T-cell (primary cell): Measurements from ENCODE around the gene TMEM109. TPM values are rescaled to one million over a fixed set of nuclear protein-coding genes. Genes with fewer than 3 reads are reported as not detected.

ENCODE experiments used
- ATAC-seq, 4 experiments: fragments of 200-7000 bp in 3 of 4; fragments of 150-1000 bp in 1 of 4; cut with Tn5 transposase; replicated peaks in 1 of 4; 1 replicate in 3 of 4; 2 replicates in 1 of 4; pipeline ENCODE4 v1.10.0; 2021; ENCODE audit warnings: moderate library complexity in 3 of 4, mild to moderate bottlenecking in 2 of 4, moderate number of reproducible peaks in 1 of 4
- CTCF ChIA-PET, 2 donors: fragments of 300-600 bp; sonication (Branson Sonifier 250); formaldehyde crosslinking; loops; one replicate each; lab custom pipeline; 2022; ENCODE audit warnings: antibody characterized with exemption in 2 of 2; lab: Charles Lee
- POLR2A ChIA-PET, 2 donors: fragments of 300-600 bp; sonication (Branson Sonifier 250); formaldehyde crosslinking; loops; one replicate each; lab custom pipeline; 2022; ENCODE audit warnings: antibody characterized with exemption in 2 of 2; lab: Charles Lee
- DNase-seq, 35 experiments: peaks; one replicate each; pipeline versions ENCODE4 v3.0.0 to v3.0.0-alpha.2; 2013 to 2023
- H3K27ac ChIP-seq: one replicate; pipeline ENCODE4 v1.5.1; 2013; ENCODE audit warnings: low read length
- H3K27me3 ChIP-seq, 2 experiments: replicated peaks in 1 of 2; 1 replicate in 1 of 2; 2 replicates in 1 of 2; pipeline versions ENCODE4 v1.6.1 to v1.7.0; 2013; ENCODE audit warnings: low read length in 1 of 2, mixed read lengths in 1 of 2; ENCODE audit not compliant: control insufficient read depth in 2 of 2, insufficient read depth in 2 of 2; ENCODE audit errors: extremely low read depth in 1 of 2
- H3K36me3 ChIP-seq, 2 donors: 1 replicate in 1 of 2; 2 replicates in 1 of 2; pipeline versions ENCODE4 v1.6.1 to v1.7.0; 2013; ENCODE audit warnings: low read length in 1 of 2; ENCODE audit not compliant: control insufficient read depth in 2 of 2, insufficient read depth in 1 of 2; ENCODE audit errors: extremely low read depth in 1 of 2
- H3K4me1 ChIP-seq, 2 experiments: 1 replicate in 1 of 2; 2 replicates in 1 of 2; pipeline versions ENCODE4 v1.6.1 to v1.7.0; 2013; ENCODE audit warnings: low read length in 2 of 2, mixed read lengths in 1 of 2; ENCODE audit not compliant: insufficient read depth in 2 of 2, control insufficient read depth in 1 of 2; ENCODE audit errors: extremely low read depth in 1 of 2
- H3K4me3 ChIP-seq, 2 donors: 1 replicate in 1 of 2; 2 replicates in 1 of 2; pipeline versions ENCODE4 v1.5.1 to v1.7.0; 2013; ENCODE audit warnings: mild to moderate bottlenecking in 2 of 2, low read length in 1 of 2, moderate library complexity in 1 of 2; ENCODE audit not compliant: control insufficient read depth in 1 of 2; ENCODE audit errors: extremely low read depth in 1 of 2
- H3K9me3 ChIP-seq: 2 replicates; pipeline ENCODE4 v1.7.0; 2013
- H3K27ac Mint-ChIP-seq, 2 donors: one replicate each; pipeline ENCODE4 v1.8.0; 2020 to 2021; ENCODE audit warnings: mild to moderate bottlenecking in 2 of 2, mixed read lengths in 2 of 2
- H3K27me3 Mint-ChIP-seq, 2 donors: one replicate each; pipeline ENCODE4 v1.8.0; 2021 to 2022; ENCODE audit warnings: mixed read lengths in 2 of 2
- H3K36me3 Mint-ChIP-seq: one replicate; pipeline ENCODE4 v1.8.0; 2021; ENCODE audit warnings: mixed read lengths
- H3K4me1 Mint-ChIP-seq, 3 donors: one replicate each; pipeline ENCODE4 v1.8.0; 2020 to 2022; ENCODE audit warnings: mixed read lengths in 3 of 3, mild to moderate bottlenecking in 1 of 3
- H3K4me3 Mint-ChIP-seq, 3 donors: one replicate each; pipeline ENCODE4 v1.8.0; 2020 to 2022; ENCODE audit warnings: mild to moderate bottlenecking in 3 of 3, mixed read lengths in 3 of 3, moderate library complexity in 3 of 3
- H3K9me3 Mint-ChIP-seq, 3 donors: one replicate each; pipeline ENCODE4 v1.8.0; 2020 to 2022; ENCODE audit warnings: mixed read lengths in 3 of 3
- WGBS: methylation state at CpG from one replicate; pipeline ENCODE4 v1.1.5; 2013; ENCODE audit warnings: missing lambda C conversion rate; ENCODE audit not compliant: insufficient coverage; 5-methylcytosine and 5-hydroxymethylcytosine counted together
- total RNA-seq, 35 experiments: library from RNA in 6 of 35; stranded (reverse) in 6 of 35; fragments of 120-200 nt in 1 of 35; gene quantifications; one replicate each; pipeline versions ENCODE4 v1.2.1 to v1.2.4 and lab custom pipeline; 2013 to 2026

The TMEM109 gene
- total RNA-seq, 5 donors from 2014 or later (not counting 1 experiment from before 2014, with no cell fraction given): 55.6 to 82.1 (median 71.8) TPM

DNA sequence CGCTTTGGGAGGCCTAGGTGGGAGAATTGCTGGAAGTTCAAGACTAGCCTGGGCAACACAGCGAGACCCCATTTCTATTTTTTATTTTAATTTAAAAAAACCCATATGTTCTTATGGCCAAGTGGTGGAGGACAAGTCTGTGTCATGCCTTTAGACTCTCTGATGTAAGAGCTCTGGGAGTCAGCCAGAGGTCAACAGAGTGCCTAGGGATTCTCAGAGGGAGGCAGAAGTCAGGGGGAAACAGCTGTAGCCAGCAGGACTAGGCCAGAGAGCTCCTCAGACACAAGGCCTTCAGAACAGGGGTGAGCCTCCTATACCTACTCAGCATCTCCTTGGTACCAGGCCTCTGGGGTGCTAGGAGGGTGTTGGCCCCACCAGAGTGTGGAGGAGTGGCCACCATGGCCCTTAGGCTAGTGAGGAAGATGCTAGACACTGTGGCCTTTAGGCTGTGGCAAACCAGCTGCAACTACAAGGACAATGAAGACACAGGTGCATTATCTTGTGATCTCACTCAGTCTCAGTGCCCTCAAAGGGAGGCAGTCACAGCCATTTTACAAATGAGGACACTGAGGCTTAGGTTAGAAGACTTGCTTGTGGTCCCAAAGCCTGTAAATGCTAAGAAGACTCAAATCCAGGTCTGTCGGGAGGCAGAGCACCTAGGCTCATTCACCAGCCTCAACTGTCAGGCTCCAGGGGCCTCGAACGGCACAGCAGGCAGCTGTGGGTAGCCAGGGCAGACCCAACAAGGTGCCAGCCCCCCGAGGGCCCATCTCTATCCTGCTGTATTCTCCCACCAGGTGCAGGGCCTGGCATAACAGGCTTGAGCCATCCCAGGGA lies 41.6 kb upstream of the TMEM109 start:
- Mint-ChIP-seq H3K36me3 (no peaks in the 10 kb centered on the region), H3K4me1 (peaks cover 18 to 24% (median 21%) of the 10 kb centered on the region in 3 donors), H3K27me3 (peaks cover 0 to 4% of the 10 kb centered on the region in 2 donors), H3K4me3 (no peak overlapping the region), H3K27ac (peak overlapping the region in 1 of 2 donors; percentile 52), H3K9me3 (no peaks in the 10 kb centered on the region)
- 44% methylated on average over 3 of the region's 6 CpGs for WGBS
- peaks cover 0 to 6% of the 10 kb centered on the region in 2 donors for H3K36me3 ChIP-seq
- no peak overlapping the region for H3K4me3 ChIP-seq
- CTCF ChIA-PET: interaction anchor here in 1 of 2 donors (0.6 kb wide), 1 partner anchor 26 kb away, joined by 4 read pairs; no protein-coding TSS in a partner anchor
- H3K27ac ChIP-seq: no peak overlapping the region
- peaks cover 0 to 34% of the 10 kb centered on the region in 2 experiments for H3K27me3 ChIP-seq
- peak in 1 of 4 experiments; percentile 23 for ATAC-seq
- no peak for DNase-seq
- POLR2A ChIA-PET: no interaction called here
- H3K9me3 ChIP-seq: no peaks in the 10 kb centered on the region
- H3K4me1 ChIP-seq: peaks cover 8 to 40% of the 10 kb centered on the region in 2 experiments

- H3K27ac Mint-ChIP-seq: peak overlapping the region in 1 of 2 donors; percentile 39
- peaks cover 0 to 4% of the 10 kb centered on the region in 2 donors for H3K27me3 Mint-ChIP-seq
- DNase-seq: peak in 12 of 35 experiments; percentile 7 to 30 (median 14)
- WGBS: 68% methylated on average over 15 of the region's 16 CpGs
- peaks cover 6% of the 10 kb centered on the region for H3K36me3 Mint-ChIP-seq
- no peaks in the 10 kb centered on the region for H3K9me3 Mint-ChIP-seq
- ChIA-PET POLR2A (interaction anchor here in 1 of 2 donors (0.6 kb wide), 1 partner anchor 155 kb away, joined by 5 read pairs; no protein-coding TSS in a partner anchor), CTCF (no interaction called here)
- no peak overlapping the region for H3K27ac ChIP-seq
- H3K4me3 Mint-ChIP-seq: no peak overlapping the region
- H3K4me1 Mint-ChIP-seq: peaks cover 18 to 24% (median 21%) of the 10 kb centered on the region in 3 donors
- peaks cover 0 to 7% of the 10 kb centered on the region in 2 donors for H3K36me3 ChIP-seq
- H3K4me1 ChIP-seq: peaks cover 8 to 40% of the 10 kb centered on the region in 2 experiments
- ATAC-seq: peak; percentile 25 to 68 (median 44)
- no peak overlapping the region for H3K4me3 ChIP-seq
- no peaks in the 10 kb centered on the region for H3K9me3 ChIP-seq
- H3K27me3 ChIP-seq: peaks cover 0 to 29% of the 10 kb centered on the region in 2 experiments
These were observed 40.9 kb upstream of the TMEM109 start for GRCh38 chr11:60872961-60873524.

- H3K27ac ChIP-seq: no peak overlapping the region
- Mint-ChIP-seq H3K4me1 (peaks cover 18 to 22% (median 19%) of the 10 kb centered on the region in 3 donors), H3K27me3 (peaks cover 0 to 4% of the 10 kb centered on the region in 2 donors), H3K36me3 (peaks cover 9% of the 10 kb centered on the region), H3K27ac (no peak overlapping the region), H3K4me3 (no peak overlapping the region), H3K9me3 (no peaks in the 10 kb centered on the region)
- 91% methylated on average over 8 of the region's 12 CpGs for WGBS
- ATAC-seq (peak in 2 of 4 experiments; percentile 5 to 9), DNase-seq (no peak)
- peaks cover 0 to 24% of the 10 kb centered on the region in 2 experiments for H3K27me3 ChIP-seq
- CTCF ChIA-PET: no interaction called here
- H3K4me1 ChIP-seq: peaks cover 8 to 38% of the 10 kb centered on the region in 2 experiments
- H3K9me3 ChIP-seq: no peaks in the 10 kb centered on the region
- POLR2A ChIA-PET: interaction anchor here in 1 of 2 donors (0.6 kb wide), 1 partner anchor 155 kb away, joined by 5 read pairs; no protein-coding TSS in a partner anchor
- no peak overlapping the region for H3K4me3 ChIP-seq
- H3K36me3 ChIP-seq: peaks cover 0 to 9% of the 10 kb centered on the region in 2 donors
These were observed 40.4 kb upstream of the TMEM109 start for GRCh38 chr11:60873533-60873932.

DNA sequence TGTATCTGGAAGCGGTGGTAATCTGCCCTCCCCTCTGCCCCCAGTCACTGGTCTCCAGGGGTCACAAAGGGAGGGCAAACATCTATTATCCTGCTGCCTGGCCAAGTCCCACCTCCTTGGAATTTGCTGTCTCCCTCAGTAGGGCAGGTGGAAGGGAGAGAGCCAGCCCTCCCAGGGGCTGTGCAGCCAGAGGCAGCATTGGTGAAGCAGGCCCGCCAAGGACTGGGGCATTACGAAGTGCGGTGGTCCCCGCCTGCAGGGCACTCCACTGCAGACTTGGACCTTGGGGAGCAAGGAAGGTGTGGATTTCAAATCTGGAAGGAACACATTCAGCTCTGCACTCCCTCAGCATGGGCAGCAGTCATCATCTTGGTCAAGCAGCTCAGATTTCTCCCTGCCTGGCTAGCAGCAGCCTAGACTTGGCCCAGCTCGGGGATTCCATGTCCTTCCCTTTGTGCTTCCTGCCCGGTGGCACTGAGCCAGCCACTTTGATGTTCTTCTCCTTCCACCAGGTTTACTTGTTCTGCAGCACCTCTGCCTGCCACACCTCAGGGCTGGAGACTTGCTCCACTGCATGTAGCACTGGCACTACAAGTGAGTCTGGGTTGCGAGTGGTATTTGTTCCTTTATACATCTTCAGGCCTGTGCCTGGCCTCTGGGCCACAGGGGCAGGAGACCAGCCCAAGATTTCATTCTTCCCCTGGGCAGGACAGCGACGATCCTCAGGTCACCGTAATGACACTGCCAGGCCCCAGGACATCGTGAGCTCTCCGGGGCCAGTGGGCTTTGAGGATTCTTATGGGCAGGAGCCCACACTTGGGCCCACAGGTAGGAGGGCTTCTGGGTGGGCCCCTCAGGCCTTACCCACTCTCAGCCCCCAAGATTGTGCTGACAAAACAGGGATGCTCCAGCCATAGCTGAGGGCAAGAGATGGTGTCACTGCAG lies 39.3 kb upstream of the TMEM109 start:
- CTCF ChIA-PET: no interaction called here
- POLR2A ChIA-PET: no interaction called here
- Histone ChIP-seq H3K36me3 (peaks cover 0 to 10% of the 10 kb centered on the region in 2 donors), H3K4me3 (no peak overlapping the region), H3K27ac (no peak overlapping the region), H3K9me3 (no peaks in the 10 kb centered on the region), H3K4me1 (peaks cover 8 to 38% of the 10 kb centered on the region in 2 experiments), H3K27me3 (peaks cover 0 to 13% of the 10 kb centered on the region in 2 experiments)
- DNase-seq (no peak), ATAC-seq (no peak)
- no peaks in the 10 kb centered on the region for H3K9me3 Mint-ChIP-seq
- H3K4me1 Mint-ChIP-seq: peaks cover 17 to 18% (median 17%) of the 10 kb centered on the region in 3 donors
- 79% methylated on average over 3 of the region's 13 CpGs for WGBS
- no peak overlapping the region for H3K27ac Mint-ChIP-seq
- H3K27me3 Mint-ChIP-seq: peaks cover 0 to under 1% of the 10 kb centered on the region in 2 donors
- H3K36me3 Mint-ChIP-seq: peaks cover 9% of the 10 kb centered on the region
- no peak overlapping the region for H3K4me3 Mint-ChIP-seq

GRCh38 chr11:60875366-60876167 lies 38.4 kb upstream of the TMEM109 start:
- Mint-ChIP-seq H3K4me1 (peaks cover 17 to 18% (median 17%) of the 10 kb centered on the region in 3 donors), H3K4me3 (no peak overlapping the region), H3K9me3 (no peaks in the 10 kb centered on the region), H3K27me3 (no peaks in the 10 kb centered on the region), H3K27ac (no peak overlapping the region), H3K36me3 (peaks cover 17% of the 10 kb centered on the region)
- Histone ChIP-seq H3K27ac (no peak overlapping the region), H3K4me3 (no peak overlapping the region), H3K36me3 (peaks cover 0 to 18% of the 10 kb centered on the region in 2 donors), H3K9me3 (no peaks in the 10 kb centered on the region), H3K27me3 (peaks cover 0 to 13% of the 10 kb centered on the region in 2 experiments), H3K4me1 (peaks cover 8 to 32% of the 10 kb centered on the region in 2 experiments)
- POLR2A ChIA-PET: no interaction called here
- WGBS: 92% methylated on average over 5 of the region's 7 CpGs
- DNase-seq (no peak), ATAC-seq (no peak)
- CTCF ChIA-PET: interaction anchor here in 1 of 2 donors (0.5 kb wide), 1 partner anchor 75 kb away, joined by 6 read pairs; no protein-coding TSS in a partner anchor
